Keratinocyte (primary cell): Measurements from ENCODE around the gene COL6A2.

Experiments used
- CTCF ChIP-seq, 3 experiments: IDR thresholded peaks in 1 of 3; conservative IDR thresholded peaks in 1 of 3; optimal IDR thresholded peaks in 1 of 3; 2 replicates in 2 of 3; 3 replicates in 1 of 3; pipeline versions ENCODE3 to v1.5.1; 2011; ENCODE audit warnings: low read length in 3 of 3, mild to moderate bottlenecking in 3 of 3, moderate library complexity in 2 of 3, control low read depth in 1 of 3, inconsistent platforms in 1 of 3; ENCODE audit not compliant: insufficient read depth in 2 of 3; ENCODE audit errors: extremely low read depth in 1 of 3
- EZH2 ChIP-seq: IDR thresholded peaks from one replicate; pipeline ENCODE4 v1.6.1; 2012; ENCODE audit warnings: inconsistent platforms, mild to moderate bottlenecking, low read length, moderate library complexity

DNA sequence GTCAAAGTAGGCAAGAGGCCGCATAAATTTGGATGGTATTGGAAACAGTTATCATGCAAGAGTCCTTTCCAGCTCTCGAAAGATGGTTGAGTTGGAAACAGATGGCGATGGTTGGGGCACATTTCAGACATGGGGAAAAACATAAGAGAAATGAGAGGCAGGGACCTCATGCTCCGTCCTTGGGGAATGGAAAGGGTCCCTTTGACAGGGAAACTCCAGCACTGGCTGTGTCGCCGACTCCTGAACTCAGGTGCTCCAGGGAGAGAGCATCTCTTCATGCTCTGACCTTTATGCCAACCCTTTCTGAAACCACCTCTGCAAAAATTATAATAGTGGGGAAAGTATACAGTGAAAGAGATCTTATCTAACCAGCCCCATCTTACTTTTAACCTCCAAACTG is 36.8 kb upstream of the COL6A2 start:
- TF ChIP-seq CTCF (optimal IDR thresholded peaks at IDR 0.05 in 1 of 3, IDR thresholded peaks at IDR 0.05 in 1 of 3, conservative IDR thresholded peaks at IDR 0.05 in 1 of 3; ENCODE audit: extremely low read depth in 1 of 3, insufficient read depth in 2 of 3, low read length in 3 of 3): no peak
- no peak for TF ChIP-seq EZH2
